A673 (cell line): ENCODE results near the gene ACTL8. TPM values are rescaled to one million over a fixed set of nuclear protein-coding genes. Genes with fewer than 3 reads are reported as not detected.

Experiments
- BruUV-seq: library from RNA; stranded (reverse); fragments of 400-500 nt; replicated peaks from 2 replicates; lab custom pipeline; 2021; lab: Mats Ljungman, UMichigan
- CTCF ChIA-PET: fragments of 300-600 bp; sonication (Branson Sonifier 250); formaldehyde crosslinking; loops from one replicate; lab custom pipeline; 2022; ENCODE audit warnings: antibody characterized with exemption; lab: Charles Lee
- POLR2A ChIA-PET: fragments of 300-600 bp; sonication (Branson Sonifier 250); formaldehyde crosslinking; loops from one replicate; lab custom pipeline; 2022; ENCODE audit warnings: antibody characterized with exemption; ENCODE audit not compliant: low non-redundant PET; lab: Charles Lee
- DNase-seq: peaks from one replicate; pipeline ENCODE4 v3.0.0-alpha.2; 2015; ENCODE audit warnings: low spot score
- H3K27ac ChIP-seq: fragments of 200-600 bp; sonication (generic); 2 replicates; pipeline ENCODE4 v1.5.1; 2016; ENCODE audit warnings: mixed run types, low read depth, mild to moderate bottlenecking, mixed read lengths, antibody characterized with exemption, low read length; ENCODE audit not compliant: poor library complexity, severe bottlenecking
- H3K27me3 ChIP-seq: fragments of 200-600 bp; sonication (generic); replicated peaks from 2 replicates; pipeline ENCODE4 v1.6.1; 2017; ENCODE audit warnings: mixed run types, low read depth, mild to moderate bottlenecking, mixed read lengths, antibody characterized with exemption, low read length; ENCODE audit not compliant: insufficient read depth, poor library complexity
- H3K36me3 ChIP-seq: fragments of 200-600 bp; sonication (generic); 2 replicates; pipeline ENCODE4 v1.6.1; 2016; ENCODE audit warnings: mixed run types, mild to moderate bottlenecking, mixed read lengths, antibody characterized with exemption, low read length; ENCODE audit not compliant: insufficient read depth, poor library complexity, severe bottlenecking
- H3K4me1 ChIP-seq: fragments of 200-600 bp; sonication (generic); 2 replicates; pipeline ENCODE4 v1.6.1; 2017; ENCODE audit warnings: mixed run types, mild to moderate bottlenecking, mixed read lengths, antibody characterized with exemption, low read length; ENCODE audit not compliant: insufficient read depth, poor library complexity, severe bottlenecking
- H3K4me3 ChIP-seq: fragments of 200-600 bp; sonication (generic); 2 replicates; pipeline ENCODE4 v1.5.1; 2016; ENCODE audit warnings: low read depth, mixed run types, mild to moderate bottlenecking, mixed read lengths, low read length; ENCODE audit not compliant: poor library complexity, severe bottlenecking
- H3K9me3 ChIP-seq: fragments of 200-600 bp; sonication (generic); 2 replicates; pipeline ENCODE4 v1.6.1; 2016; ENCODE audit warnings: mixed run types, low read depth, mild to moderate bottlenecking, mixed read lengths, antibody characterized with exemption, low read length; ENCODE audit not compliant: poor library complexity, severe bottlenecking
- EZH2 ChIP-seq: fragments of 200-600 bp; sonication (generic); IDR thresholded peaks from 2 replicates; pipeline ENCODE4 v1.6.1; 2017; ENCODE audit warnings: borderline replicate concordance, low read depth, mild to moderate bottlenecking, mixed read lengths, antibody characterized with exemption, low read length; ENCODE audit not compliant: poor library complexity, severe bottlenecking
- intact Hi-C: fragments of 100-400 bp; cut with micrococcal nuclease; formaldehyde crosslinking; loops from one replicate; pipeline ENCODE4 v1.10.0; 2022; ENCODE audit not compliant: unreplicated experiment
- total RNA-seq: library from RNA; stranded (reverse); gene quantifications from 2 replicates; pipeline ENCODE4 v1.2.3, GENCODE V29; 2021
- TF ChIP-seq, protein P1 (sequence below): fragments of 300-800, 200-600 bp; sonication (generic); conservative IDR thresholded peaks from 2 replicates; pipeline ENCODE4 v1.5.1; 2017; ENCODE audit warnings: low read depth, mild to moderate bottlenecking, antibody characterized with exemption, low read length, moderate library complexity, mixed read lengths

The ACTL8 gene
- total RNA-seq, 1 experiment from 2014 or later: 0.28 TPM

GRCh38 chr1:17777330-17777729 is 22.2 kb downstream of the ACTL8 start:
- ChIA-PET CTCF (interaction anchor here (0.6 kb wide), 1 partner anchor 13 kb away, joined by 3 read pairs; no protein-coding TSS in a partner anchor), POLR2A (no interaction called here)
- DNase-seq: no peak
- no peaks in the 10 kb centered on the region for H3K36me3 ChIP-seq
- no peak for TF ChIP-seq EZH2
- TF ChIP-seq, protein P1, sequence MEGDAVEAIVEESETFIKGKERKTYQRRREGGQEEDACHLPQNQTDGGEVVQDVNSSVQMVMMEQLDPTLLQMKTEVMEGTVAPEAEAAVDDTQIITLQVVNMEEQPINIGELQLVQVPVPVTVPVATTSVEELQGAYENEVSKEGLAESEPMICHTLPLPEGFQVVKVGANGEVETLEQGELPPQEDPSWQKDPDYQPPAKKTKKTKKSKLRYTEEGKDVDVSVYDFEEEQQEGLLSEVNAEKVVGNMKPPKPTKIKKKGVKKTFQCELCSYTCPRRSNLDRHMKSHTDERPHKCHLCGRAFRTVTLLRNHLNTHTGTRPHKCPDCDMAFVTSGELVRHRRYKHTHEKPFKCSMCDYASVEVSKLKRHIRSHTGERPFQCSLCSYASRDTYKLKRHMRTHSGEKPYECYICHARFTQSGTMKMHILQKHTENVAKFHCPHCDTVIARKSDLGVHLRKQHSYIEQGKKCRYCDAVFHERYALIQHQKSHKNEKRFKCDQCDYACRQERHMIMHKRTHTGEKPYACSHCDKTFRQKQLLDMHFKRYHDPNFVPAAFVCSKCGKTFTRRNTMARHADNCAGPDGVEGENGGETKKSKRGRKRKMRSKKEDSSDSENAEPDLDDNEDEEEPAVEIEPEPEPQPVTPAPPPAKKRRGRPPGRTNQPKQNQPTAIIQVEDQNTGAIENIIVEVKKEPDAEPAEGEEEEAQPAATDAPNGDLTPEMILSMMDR: no peak
- H3K4me3 ChIP-seq: no peak overlapping the region
- intact Hi-C loops: no loop called here
- H3K9me3 ChIP-seq: no peaks in the 10 kb centered on the region
- no TSS peak for BruUV-seq
- no peaks in the 10 kb centered on the region for H3K27me3 ChIP-seq
- no peak overlapping the region for H3K27ac ChIP-seq
- no peaks in the 10 kb centered on the region for H3K4me1 ChIP-seq

GRCh38 chr1:17777818-17778217 is 22.7 kb downstream of the ACTL8 start:
- no peaks in the 10 kb centered on the region for H3K9me3 ChIP-seq
- POLR2A ChIA-PET: no interaction called here
- no peaks in the 10 kb centered on the region for H3K27me3 ChIP-seq
- BruUV-seq: no TSS peak
- no peak for DNase-seq
- H3K36me3 ChIP-seq: no peaks in the 10 kb centered on the region
- intact Hi-C loops: no loop called here
- CTCF ChIA-PET: no interaction called here
- no peak overlapping the region for H3K27ac ChIP-seq
- H3K4me3 ChIP-seq: no peak overlapping the region
- no peaks in the 10 kb centered on the region for H3K4me1 ChIP-seq
- TF ChIP-seq, protein P1: no peak
- TF ChIP-seq EZH2: no peak

DNA sequence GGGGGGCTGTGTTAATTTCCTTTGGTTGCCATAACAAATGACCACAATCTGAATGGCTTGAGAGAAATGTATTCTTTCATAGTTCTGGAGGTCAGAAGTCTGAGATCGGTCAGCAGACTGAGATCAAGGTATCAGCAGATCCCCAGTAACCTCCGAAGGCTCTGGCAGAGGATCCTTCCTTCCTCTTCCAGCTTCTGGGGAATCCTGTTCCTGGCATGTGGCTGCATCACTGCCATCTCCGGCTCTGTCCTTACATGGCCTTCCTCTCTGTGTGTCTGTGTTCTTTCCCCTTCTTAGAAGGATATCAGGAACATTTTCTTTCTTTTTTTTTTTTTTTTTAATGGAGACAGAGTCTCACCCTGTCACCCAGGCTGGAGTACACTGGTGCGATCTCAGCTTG is 25.8 kb downstream of the ACTL8 start:
- Histone ChIP-seq H3K36me3 (no peaks in the 10 kb centered on the region), H3K27me3 (no peaks in the 10 kb centered on the region), H3K4me1 (no peaks in the 10 kb centered on the region), H3K27ac (no peak overlapping the region), H3K4me3 (no peak overlapping the region), H3K9me3 (no peaks in the 10 kb centered on the region)
- intact Hi-C loops: no loop called here
- no peak for DNase-seq
- POLR2A ChIA-PET: no interaction called here
- no peak for TF ChIP-seq EZH2
- TF ChIP-seq, protein P1: no peak
- CTCF ChIA-PET: no interaction called here
- no TSS peak for BruUV-seq
